ENCODE results near the gene ETV3L.

DNA sequence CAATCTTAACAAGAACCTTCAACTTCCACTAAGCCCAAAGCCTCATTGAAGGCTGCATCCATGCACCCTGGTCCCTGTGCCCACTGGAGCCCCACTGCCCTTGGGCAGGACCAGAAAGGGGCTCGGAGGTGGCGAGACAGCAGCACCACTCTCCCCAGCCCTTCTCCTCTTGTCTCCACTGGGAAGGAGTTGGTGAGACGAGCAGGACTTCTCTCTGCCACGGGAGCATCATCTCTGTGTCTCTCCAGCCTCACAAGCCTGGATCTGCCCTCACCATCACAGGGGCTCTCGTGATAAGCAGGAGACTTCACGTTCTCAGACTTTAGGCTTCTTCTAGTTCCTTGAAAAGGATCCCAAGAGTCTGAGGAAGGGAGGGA, 7.2 kb upstream of the ETV3L start:
- TF ChIP-seq, protein P1, sequence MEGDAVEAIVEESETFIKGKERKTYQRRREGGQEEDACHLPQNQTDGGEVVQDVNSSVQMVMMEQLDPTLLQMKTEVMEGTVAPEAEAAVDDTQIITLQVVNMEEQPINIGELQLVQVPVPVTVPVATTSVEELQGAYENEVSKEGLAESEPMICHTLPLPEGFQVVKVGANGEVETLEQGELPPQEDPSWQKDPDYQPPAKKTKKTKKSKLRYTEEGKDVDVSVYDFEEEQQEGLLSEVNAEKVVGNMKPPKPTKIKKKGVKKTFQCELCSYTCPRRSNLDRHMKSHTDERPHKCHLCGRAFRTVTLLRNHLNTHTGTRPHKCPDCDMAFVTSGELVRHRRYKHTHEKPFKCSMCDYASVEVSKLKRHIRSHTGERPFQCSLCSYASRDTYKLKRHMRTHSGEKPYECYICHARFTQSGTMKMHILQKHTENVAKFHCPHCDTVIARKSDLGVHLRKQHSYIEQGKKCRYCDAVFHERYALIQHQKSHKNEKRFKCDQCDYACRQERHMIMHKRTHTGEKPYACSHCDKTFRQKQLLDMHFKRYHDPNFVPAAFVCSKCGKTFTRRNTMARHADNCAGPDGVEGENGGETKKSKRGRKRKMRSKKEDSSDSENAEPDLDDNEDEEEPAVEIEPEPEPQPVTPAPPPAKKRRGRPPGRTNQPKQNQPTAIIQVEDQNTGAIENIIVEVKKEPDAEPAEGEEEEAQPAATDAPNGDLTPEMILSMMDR (IDR thresholded peaks at IDR 0.05) = no peak
- TF ChIP-seq POLR2A (IDR thresholded peaks at IDR 0.05) = no peak

Measured in Peyer's patch (tissue), 4 donors.